ENCODE measurements around the gene KIAA1549.

GRCh38 chr7:138822867-138823535 lies 158.2 kb downstream of the KIAA1549 start:
- TF ChIP-seq EZH2 (IDR thresholded peaks at IDR 0.05; ENCODE audit: low read depth) (no peak), CTCF (conservative IDR thresholded peaks at IDR 0.05) (no peak)
